Prostate gland (tissue), 2 donors: ENCODE results near the gene ATRN.

Experiments used
- CTCF ChIP-seq, 4 experiments: fragments of 200-600 bp in 2 of 4; fragments of 450-650 bp in 2 of 4; sonication (generic) in 2 of 4; IDR thresholded peaks; 1 replicate in 3 of 4; 2 replicates in 1 of 4; pipeline ENCODE4 v1.5.1; 2016 to 2019; ENCODE audit warnings: antibody characterized with exemption in 4 of 4, mild to moderate bottlenecking in 2 of 4, moderate library complexity in 2 of 4
- POLR2A ChIP-seq: fragments of 450-650 bp; IDR thresholded peaks from one replicate; pipeline ENCODE4 v1.6.1; 2016; ENCODE audit warnings: antibody characterized with exemption, mild to moderate bottlenecking

GRCh38 chr20:3647473-3647872 is 176.7 kb downstream of the ATRN start:
- no peak for TF ChIP-seq CTCF (IDR thresholded peaks at IDR 0.05)
- no peak for TF ChIP-seq POLR2A
